ENCODE data around the gene ARHGAP5.

GRCh38 chr14:32102968-32103367 lies 25.9 kb downstream of the ARHGAP5 start:
- TF ChIP-seq POLR2AphosphoS5 (IDR thresholded peaks at IDR 0.05; ENCODE audit: borderline replicate concordance, low read depth, low read length) (no peak), EZH2 (IDR thresholded peaks at IDR 0.05) (no peak), FOXP2 (optimal IDR thresholded peaks at IDR 0.05; ENCODE audit: control extremely low read depth, extremely low read length, insufficient read depth) (no peak)
